GM19099 (cell line): Measurements from ENCODE around the gene GNB1L.

Experiments used
- POLR2A ChIP-seq: IDR thresholded peaks from 3 replicates; pipeline ENCODE4 v1.6.1; 2011; ENCODE audit warnings: low read depth; ENCODE audit not compliant: insufficient read length; ENCODE audit errors: extremely low read depth

GNB1L gene

GRCh38 chr22:19751497-19752245 is 103.0 kb downstream of the GNB1L start:
- TF ChIP-seq POLR2A = no peak

- no peak for TF ChIP-seq POLR2A
Measured at GRCh38 chr22:19750507-19751490, 103.9 kb downstream of the GNB1L start.

- no peak for TF ChIP-seq POLR2A
Measured at GRCh38 chr22:19749876-19750275, 104.8 kb downstream of the GNB1L start.

GRCh38 chr22:19748991-19749664 is 105.5 kb downstream of the GNB1L start:
- no peak for TF ChIP-seq POLR2A

- TF ChIP-seq POLR2A = no peak
Measured at GRCh38 chr22:19748139-19748538, 106.5 kb downstream of the GNB1L start.

DNA sequence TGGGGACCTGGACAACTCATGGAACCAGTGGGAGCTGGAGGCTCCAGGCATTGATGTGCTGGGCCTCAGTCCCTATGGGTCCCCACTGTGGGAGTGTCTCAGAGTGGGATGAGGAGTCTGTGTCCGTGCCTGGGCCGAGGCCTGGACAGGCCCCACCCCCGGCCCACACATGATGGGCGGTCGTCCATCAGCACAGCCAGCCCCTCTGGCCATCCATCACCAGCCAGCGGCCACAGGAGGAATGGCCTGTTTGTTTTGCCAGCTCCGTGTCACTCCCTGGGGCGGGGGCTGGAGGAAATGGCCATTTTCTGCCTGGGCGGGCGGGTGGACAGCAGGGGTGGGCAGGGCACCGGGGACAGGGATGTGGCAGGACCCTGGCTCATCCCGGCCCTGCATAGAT is 107.1 kb downstream of the GNB1L start:
- TF ChIP-seq POLR2A = no peak

- TF ChIP-seq POLR2A = no peak
Measured at GRCh38 chr22:19746726-19747125, 107.9 kb downstream of the GNB1L start.

DNA sequence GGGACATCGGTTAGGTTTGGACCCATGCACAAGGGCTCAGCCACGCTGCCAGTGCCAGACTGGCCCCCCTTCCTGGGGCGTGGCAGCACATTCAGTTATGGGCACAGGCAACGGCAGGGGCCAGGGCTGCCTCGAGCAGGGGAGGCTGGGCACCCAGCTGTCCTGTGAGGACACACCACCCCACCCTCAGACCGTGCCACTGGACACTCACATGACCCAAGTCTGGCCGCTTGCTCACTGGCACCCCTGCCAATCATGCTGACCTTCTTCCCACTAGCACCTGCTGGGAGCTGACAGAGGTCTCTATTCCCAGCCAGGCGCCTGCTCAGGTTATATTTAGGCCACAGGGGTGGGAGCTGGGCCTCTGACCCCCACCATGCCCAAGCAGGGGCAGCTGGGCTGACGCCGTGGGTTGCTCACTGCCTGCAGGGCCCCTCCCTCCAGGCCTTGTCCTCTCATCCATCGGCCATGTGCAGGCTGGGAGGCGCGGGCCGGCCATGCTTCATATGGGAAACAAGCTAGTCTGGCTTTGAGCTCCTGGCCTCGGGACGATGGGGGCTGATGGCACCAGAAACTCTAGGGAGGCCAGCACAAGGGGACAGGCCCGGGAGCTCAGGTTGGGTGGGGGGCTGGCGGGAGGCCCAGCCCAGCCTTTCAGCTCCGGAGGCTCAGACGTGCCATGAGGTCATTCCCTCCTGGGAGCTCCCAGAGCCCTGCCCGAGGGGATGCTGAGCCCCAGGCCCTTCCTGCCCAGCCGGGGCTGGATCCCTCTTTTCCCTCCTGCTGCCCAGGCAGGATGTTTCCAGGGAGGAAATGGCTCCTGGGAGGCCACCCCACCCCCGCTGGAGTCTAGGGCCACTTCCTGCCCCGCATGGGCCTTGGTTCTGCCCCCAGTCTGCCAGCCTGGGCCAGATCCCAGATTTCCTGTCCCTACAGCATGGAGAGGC is 109.2 kb downstream of the GNB1L start:
- TF ChIP-seq POLR2A = no peak

GRCh38 chr22:19744350-19745006 is 110.2 kb downstream of the GNB1L start:
- no peak for TF ChIP-seq POLR2A

DNA sequence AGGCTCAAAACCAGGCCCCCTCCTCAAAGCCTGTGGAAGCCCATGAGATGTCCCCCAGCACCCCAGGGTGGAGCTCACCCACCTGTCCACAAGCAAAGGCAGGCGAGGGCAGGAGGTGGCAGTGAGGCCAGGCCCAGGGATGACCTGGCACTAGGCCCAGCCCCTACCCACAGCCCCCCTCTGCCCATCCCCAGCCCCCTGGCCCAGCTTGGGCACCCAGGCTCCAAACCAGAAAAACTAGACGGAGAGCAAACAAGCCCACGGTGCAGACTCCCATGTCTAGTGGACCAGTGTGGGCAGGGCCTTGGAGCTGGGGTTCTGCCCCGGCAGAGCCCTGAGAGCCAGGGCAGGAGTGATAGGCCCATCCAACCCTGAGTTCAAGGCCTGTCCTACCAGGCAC is 111.0 kb downstream of the GNB1L start:
- no peak for TF ChIP-seq POLR2A

GRCh38 chr22:19743081-19743480 is 111.6 kb downstream of the GNB1L start:
- no peak for TF ChIP-seq POLR2A

DNA sequence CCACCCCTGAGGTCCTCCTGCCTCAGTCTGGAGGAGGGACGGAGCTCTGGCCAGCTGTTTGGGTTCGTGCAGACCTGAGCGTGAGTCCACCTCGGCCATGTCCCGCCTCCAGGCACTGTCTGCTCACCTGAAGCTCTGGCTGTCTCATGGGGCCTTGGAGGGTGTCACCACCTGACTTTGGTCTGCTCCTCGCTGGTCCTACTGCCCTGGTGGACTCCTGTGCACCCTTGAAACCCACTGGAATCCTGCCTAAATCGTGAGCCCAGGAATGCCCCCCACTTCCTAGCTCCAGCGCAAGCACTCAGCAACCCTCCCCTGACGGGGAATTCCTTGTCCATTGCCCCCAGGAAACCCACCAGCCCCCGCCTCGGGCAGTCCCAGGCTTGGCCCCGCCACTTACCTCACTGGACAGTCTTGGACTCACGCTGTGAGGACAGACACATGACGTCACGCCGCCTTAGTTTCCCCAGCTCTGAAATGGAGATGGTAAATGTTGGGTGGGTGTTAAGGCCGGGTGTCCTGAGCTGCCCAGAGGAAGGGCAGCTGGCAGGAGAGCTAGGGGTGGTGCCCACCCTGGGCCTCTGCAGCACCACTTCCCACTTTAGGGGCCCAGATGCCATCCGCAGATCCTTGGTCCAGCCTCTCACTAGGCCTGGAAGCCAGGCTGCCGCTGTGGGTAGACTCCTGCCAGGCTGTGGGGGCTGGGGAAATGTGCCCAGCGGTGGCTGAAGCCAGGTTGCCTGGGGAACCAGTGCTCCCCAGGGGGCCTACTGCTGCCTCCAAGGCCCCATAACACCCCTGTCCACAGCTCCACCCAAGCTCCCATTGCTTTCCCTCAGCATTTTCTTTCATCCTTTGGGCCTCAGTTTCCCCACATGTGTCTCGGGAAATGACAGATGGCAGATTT is 112.3 kb downstream of the GNB1L start:
- no peak for TF ChIP-seq POLR2A

GRCh38 chr22:19741053-19741452 is 113.6 kb downstream of the GNB1L start:
- no peak for TF ChIP-seq POLR2A

DNA sequence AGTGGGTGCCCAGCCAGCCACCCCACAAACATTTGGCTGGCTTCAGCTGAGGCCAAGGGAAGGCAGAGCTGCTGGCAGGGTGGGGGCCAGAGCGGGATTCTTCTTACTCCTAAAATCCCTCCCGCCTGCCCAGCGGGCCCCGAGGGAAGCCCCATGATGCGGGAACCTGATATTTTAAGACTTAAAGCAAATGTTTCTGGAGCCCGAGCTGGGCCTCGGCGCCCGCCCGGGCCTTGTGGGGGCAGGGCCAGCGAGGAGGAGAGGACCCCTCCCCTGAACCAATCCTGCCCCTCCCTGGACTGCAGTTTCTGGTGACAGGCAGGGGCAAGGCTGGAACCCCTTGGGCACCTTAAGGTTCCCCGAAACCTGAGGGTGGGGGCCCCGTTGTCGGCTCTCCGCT is 114.1 kb downstream of the GNB1L start:
- TF ChIP-seq POLR2A = no peak
